COLO829 (cell line): ENCODE results near the gene GNG13.

Experiments
- DNase-seq: peaks from one replicate; pipeline ENCODE4 v3.0.0; 2012; ENCODE audit warnings: low spot score

The GNG13 gene

DNA sequence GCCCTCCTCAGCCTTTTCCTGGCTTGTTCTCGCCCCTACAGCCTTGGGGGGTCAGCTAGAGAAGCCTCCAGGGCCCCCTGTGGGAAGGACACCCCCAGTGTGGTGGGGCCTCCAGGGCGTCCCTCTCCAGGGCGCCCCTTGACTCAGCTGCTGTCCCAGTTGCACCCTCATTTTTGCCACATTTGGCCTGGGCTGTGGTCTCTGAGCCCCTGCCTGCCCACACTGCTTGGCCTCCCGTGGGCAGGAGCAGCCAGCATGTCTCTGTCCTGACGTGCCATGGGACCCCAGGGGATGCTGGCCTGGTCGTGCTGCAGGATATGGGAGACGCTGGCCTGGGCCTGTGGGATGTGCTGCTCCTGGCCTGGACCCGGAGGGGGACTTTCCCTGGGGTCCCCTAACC lies 7.1 kb downstream of the GNG13 start:
- no peak for DNase-seq

DNA sequence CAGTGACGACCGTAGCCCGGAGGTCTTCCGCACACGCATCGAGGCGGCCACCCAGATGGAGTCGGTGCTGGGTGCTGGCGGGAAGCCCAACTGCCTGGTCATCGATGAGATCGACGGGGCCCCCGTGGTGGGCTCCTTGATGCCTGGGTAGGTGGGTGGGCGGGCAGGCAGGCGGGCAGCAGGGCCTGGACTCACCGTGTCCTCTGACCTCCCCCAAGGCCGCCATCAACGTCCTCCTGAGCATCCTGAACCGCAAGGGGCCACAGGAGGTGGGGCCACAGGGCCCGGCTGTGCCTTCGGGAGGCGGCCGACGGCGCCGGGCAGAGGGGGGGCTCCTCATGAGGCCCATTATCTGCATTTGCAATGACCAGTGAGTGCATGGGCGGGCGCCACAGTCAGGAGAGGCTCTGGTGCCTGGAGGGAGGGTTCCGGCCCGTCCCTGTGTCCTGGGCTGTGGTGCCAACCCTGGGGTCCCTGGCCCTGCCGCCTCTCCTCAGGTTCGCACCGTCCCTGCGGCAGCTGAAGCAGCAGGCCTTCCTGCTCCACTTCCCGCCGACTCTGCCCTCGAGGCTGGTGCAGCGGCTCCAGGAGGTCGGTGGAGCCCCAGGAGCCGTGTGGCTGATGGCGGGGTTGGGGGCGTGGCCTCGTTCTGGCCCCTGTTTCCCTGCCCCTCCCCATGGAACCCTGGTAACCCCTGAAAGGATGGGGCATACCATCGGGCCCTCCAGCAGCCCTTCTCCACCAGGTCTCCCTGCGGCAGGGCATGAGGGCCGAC lies 8.1 kb downstream of the GNG13 start:
- DNase-seq, result no peak

DNA sequence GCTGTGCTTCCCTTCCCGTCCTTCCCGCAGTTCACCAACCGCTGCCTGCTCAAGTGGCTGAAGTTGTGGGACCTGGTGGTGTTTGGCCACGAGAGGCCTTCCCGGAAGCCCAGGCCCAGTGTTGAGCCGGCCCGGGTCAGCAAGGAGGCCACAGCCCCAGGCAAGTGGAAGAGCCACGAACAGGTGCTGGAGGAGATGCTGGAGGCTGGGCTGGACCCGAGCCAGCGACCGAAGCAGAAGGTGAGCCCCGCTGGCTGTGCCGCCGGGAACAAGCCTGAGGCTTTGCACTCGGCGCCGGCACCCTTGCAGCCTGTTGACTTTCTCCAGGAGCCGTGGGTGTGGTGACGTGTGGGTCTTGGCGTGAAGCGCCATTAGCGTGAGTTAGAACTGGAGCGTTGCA lies 9.4 kb downstream of the GNG13 start:
- no peak for DNase-seq

DNA sequence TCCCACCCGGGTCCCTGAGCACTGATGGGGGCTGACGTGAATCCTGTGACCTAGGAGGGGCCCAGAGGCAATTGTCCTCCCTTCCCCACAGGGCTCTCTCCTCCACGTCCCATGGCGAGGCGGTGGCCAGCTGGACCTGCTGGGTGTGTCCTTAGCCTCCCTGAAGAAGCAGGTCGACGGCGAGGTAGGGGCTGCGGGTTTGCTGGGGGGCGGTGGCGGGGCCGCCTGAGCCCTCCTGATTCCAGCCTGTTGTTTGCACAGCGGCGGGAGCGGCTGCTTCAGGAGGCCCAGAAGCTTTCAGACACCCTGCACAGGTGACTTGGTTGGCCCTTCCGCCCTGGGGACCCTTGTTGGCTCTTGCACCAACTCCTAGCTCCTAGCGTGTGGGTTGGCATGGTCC lies 10.4 kb downstream of the GNG13 start:
- DNase-seq, result no peak

DNA sequence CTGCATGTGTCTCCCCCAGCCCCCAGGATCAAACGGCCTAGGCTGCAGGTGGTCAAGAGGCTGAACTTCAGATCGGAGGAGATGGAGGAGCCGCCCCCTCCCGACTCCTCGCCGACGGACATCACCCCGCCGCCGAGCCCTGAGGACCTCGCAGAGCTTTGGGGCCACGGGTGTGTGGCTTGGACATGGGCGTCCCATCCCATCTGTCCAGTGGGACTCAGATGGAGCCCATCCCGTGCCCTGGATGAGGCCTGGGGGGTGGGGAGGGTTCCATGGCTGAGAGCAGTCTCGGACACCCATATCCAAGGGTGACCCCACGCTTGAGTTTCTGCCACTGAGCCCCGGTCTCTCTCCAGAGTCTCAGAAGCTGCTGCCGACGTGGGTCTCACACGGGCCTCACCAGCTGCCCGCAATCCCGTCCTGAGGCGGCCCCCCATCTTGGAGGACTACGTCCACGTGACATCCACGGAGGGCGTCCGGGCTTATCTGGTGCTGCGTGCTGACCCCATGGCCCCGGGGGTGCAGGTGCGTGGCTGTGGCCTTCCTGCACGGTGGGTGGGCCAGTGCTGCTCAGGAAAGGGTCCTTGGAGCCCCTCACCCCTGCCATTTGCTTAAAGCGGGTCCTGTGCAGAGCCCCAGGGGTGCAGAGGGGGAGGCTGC lies 11.2 kb downstream of the GNG13 start:
- DNase-seq, result no peak

DNA sequence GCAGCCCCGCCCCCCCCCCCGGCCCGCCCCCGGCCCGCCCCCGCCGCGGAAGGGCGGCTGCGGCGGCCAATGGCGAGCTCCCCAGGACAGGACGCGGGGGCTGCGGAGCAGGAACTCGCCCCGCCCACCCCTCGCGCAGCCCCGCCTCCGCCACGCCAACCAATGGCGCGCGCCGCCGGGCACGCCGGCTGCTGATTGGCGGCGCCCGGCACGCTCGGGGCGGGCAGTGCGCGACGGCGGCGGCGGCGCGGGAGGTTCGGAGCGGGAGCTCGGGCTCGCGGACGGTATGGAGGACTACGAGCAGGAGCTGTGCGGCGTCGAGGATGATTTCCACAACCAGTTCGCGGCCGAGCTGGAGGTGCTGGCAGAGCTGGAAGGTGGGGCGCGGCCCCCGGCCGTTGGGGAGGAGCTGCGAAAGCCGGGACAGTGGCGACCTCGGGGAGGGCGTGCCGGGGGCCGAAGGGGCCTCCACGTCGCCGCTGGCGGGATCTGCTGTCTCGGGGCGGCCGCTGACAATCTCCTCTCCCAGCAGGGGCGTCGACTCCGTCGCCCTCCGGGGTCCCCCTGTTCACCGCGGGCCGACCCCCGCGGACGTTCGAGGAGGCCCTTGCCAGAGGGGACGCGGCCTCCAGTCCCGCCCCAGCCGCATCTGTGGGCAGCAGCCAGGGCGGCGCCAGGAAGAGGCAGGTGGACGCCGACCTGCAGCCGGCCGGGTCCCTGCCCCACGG lies 12.0 kb downstream of the GNG13 start, which contains the start of gene CHTF18:
CHTF18 (plus strand) TSS at position 222 of the 728 bp plus-strand sequence; CDS start at position 287, 65 bp downstream.
- peak; percentile 95 for DNase-seq

DNA sequence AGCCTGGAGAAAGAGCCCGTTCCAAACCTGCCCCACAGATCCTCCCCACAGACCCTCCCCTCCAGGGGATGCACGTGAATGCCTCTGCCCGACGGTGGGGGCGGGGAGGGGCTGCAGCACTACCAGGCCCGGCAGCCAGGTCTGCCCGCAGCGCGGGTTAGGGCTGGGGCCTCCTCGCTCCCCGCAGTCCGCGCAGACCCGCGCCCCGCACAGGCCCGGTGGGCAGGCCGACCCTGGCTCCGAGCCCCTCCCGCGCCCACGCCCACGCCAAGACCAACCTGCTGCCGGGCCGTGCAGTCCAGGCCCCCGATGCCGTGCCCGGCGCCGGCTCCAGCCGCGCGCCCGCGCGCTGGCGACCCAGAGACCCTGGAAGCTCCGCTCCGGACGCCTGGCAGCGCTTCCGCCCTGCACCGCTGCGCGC lies 12.5 kb downstream of the GNG13 start, which contains the start of gene RPUSD1:
RPUSD1 (minus strand) TSS at position 404 of the 421 bp plus-strand sequence. CDS start 644 bp downstream, outside the sequence.
- no peak for DNase-seq

DNA sequence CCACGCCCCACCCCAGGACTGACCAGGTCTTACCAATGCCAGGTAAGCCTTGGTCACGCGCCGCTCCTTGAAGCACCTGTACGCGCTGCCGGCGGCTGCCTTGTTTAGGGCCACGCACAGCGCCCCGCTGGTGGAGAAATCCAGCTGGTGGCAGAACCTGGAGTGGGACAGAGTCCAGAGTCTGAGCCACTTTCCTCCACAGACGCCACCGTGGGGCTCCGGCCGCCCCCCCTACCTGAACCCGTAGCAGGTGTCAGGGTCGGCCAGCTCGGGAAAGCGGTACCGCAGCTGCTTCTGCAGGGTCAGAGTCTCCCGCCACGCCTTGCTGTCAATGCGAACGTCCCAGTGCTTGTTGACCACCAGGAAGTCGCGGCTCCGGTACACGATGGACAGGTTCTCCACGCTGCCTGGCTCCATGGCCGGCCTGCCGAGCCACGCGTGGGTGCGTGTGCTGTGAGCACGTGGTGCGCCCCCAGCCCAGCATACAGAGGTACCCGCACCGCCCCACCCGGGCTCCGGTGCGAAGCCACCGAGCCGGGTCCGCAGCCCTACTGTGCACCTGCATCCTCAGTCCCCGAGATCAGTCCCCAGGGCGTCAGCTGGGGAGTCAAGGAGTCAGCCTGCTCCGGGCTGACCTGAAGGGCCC lies 13.1 kb downstream of the GNG13 start:
- DNase-seq, result no peak

DNA sequence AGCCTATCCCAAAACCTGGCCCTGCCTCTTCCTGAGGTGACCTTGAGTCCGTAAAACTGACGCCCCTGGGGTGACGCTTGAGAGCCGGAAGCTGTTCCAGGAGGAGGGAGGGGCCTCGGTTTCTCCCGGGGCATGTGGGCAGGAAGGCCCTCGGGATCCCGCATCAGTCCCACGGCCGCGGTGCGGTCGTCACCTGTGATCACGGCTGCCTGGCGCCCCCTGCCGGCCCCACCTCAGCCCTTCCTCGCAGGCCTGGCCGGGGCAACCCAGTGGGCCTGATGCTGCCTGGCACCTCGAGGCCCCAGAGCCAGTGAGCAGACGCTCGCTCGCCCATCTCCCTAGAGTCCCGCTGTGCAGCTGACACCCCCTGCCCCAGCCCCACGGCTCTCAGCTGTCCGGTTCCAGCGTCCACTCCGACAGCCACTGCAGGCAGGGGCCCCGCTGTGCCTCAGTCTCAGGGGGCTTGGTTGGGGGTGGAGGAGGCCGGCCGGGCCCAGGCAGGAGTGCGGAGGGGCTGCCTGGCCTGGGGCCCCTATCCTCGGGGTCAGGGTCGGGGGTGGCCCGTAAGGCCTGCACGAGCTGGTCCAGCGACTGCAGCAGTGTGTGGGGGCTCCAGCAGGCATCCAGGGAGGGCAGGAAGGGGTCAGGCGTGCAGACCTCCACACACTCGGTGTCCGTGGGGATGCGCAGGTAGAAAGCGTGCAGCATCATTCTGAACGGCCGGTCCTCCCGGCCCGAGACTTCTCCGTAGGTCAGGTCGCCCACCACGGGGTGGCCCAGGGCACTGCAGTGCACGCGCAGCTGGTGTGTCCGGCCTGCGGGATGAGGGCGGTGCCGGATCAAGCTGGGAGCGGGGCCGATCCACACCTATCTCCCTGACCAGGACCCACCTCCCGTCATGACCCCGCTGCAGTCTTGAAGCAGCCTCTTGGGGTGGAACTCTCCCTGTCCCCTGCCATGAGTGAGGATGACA lies 14.7 kb downstream of the GNG13 start:
- peak; percentile 20 for DNase-seq

DNA sequence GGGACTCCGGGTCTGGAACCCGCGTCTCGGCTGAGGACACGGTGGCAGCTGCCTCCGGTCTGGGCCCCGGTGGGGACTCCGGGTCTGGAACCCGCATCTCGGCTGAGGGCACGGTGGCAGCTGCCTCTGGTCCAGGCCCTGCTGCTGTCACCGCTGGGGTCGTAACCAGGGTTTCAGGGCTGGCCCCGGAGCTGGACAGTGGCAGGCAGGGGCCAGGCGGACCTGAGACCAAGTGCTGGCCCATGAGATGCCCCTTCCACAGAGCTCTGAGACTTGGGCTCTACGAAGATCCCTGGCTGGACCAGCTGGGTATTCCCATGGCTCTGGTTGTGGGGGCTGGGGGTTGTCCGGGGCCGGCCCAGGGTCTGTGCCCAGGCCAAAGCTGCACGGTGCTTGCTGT lies 16.1 kb downstream of the GNG13 start:
- DNase-seq, result no peak

DNA sequence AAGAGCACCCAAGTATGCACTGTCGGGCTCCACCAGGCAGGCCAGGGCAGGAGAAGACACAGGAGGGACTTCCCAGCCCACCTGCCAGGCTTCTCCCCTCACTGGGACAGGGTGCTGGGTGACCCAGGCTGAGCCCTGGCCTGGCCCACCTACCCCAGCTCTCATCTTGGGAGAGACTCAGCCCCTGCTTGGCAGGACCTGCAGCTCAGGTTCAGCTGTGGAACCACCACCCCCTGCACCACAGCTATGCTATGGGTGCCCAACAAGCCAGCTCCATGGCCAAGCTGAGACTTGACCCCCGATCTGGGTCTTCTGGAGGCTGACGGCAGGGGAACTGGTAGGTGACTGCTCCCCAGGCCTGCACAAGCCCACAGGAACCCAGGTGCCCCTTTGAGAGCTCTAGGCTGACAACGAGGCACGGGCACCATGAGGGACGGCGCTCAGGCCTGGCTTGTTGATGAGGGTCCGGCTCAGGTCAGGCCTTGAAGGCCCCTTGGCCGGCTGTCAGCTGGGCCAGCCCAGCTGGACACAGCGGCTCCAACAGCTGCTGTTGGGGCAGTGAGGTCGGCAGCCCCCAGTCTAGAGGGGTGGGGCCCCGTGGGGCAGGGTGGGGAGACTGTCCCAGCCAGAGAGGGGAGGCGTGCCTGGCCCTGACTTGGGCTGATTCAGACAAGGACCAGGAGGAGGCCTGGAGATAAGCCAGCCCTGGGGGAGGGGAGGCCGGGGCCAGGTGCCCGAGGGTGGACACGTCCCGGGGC lies 17.0 kb downstream of the GNG13 start:
- no peak for DNase-seq

DNA sequence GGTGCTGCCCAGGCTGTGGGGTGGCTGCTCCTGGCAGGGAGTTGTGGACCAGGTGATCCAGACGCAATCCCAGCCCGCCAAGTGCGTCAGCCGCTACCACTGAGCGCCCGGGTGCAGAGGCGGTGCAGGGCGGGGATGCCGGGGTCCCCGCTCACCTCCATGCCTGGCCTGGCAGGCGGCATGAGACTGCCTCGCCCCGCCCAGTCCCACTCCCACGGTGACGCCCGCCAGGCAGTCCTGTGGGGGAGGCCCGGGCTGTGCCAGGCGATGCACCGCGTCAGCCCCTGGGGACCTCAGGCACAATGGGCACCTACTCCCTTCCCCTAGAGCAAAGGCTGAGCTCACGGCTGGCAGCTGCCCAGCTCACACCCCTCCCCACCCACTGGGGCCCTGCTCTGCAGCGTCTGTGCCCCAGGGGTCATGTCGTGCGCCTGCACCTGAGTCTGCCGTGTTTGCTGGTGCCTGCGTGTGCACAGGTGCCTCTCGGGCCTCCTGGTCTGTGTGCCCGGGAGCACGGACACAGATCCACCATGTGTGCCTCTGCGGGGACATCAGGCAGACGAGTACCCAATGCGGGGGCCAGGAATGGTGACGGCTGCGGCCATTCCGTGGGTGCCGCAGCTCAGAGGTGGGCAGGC lies 17.6 kb downstream of the GNG13 start:
- no peak for DNase-seq

DNA sequence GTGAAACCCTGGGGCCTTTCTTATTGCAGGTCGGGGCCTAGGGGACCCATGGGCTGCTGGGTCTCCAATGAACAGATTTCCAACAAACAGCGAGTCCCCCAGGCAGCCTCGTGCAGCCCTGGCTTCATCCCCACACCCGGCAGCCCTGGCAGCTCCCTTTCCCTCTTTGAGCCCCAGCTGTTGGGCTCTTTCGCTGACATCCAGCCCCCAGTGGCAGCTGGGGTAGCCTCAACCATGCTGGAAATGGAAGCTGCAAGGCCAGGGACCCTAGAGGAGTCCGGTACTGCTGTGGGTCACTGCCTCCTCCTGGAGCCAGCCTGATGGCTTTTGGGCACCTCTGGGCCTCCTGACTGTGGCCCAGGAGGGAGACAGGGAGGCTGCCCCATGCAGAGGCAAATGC lies 18.3 kb downstream of the GNG13 start:
- DNase-seq, result no peak

DNA sequence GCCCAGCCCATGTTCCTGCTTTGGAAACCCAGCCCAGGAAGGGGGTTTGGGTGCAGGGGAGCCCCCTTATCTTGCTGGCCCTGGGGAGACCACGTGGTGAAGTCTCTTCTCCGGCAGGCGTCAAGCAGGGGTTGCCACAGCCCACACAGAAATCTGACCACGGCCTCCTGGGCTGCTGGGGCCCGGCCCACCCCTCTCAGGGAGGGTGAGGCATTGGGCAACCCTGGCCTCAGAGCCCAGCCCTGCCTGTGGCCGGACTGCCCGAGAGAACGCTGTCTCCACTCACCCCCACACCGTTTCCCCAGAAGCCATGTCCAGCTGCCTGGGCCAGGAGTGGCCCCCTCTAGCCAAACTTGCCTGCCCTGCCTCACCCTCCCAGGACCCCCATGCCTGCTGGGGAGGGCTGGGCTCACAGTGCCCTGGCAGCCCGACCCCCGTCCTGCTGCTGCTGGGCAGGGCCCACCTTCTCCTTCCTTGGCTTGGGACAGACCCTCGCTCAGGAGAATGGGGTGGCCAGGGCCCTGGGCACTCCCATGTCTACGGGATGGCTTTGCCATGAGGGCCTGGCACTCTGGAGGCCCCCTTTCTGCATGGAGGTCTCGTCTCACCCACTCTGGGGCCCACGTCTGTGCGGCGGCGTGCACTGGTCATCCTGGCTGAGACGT lies 19.1 kb downstream of the GNG13 start:
- no peak for DNase-seq

DNA sequence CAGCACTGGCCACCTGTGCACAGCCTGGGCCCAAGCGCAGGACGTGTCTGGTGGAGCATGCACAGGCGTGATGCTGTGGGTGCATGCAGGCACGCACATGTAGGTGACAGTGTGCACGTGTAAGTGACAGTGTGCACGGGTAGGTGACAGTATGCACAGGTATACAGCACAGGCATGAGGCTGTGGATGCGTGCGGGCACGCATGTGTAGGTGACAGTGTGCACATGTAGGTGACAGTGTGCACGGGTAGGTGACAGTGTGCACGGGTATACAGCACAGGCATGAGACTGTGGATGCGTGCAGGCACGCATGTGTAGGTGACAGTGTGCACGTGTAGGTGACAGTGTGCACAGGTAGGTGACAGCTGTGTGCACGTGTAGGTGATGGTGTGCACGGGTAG lies 20.2 kb downstream of the GNG13 start:
- DNase-seq, result no peak

DNA sequence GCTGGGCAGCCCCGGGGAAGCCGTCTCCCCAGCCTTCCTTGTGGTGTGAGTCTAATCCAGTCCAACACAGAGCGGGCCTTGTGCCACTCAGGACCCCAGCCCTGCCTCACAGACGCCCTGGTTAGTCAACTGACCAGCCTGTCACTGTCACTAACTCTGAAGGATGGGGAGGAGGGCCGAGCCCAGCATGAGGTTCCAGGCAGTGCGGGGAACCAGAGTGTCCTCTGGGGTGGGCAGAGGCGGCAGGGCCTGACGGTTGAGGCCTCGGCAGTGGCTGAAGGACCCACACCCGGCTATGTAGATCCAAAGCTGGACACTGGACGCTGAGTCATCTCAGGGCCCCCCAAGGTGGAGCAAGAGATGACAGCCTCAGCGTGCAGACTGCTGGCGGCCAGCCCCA lies 21.0 kb downstream of the GNG13 start:
- no peak for DNase-seq

DNA sequence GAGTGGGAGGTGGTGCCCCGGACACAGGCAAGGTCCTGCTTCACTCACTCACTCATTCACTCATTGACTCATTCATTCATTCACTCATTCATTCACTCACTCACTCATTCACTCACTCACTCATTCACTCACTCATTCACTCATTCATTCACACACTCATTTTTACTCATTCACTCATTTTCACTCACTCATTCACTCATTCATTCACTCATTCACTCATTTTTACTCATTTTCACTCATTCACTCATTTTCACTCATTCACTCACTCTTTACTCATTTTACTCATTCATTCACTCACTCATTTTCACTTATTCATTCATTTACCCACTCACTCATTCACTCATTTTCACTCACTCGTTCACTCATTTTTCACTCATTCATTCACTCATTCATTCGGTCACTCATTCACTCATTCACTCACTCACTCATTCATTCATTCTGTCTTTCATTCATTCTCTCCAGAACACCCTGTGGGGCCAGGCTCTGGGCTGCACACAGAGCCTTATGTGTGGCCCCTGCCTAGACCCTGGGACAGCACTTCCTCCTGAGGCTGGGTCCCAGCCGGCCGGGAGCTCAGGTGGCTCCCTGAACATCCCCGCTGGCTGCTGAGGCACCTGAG lies 21.5 kb downstream of the GNG13 start:
- no peak for DNase-seq

DNA sequence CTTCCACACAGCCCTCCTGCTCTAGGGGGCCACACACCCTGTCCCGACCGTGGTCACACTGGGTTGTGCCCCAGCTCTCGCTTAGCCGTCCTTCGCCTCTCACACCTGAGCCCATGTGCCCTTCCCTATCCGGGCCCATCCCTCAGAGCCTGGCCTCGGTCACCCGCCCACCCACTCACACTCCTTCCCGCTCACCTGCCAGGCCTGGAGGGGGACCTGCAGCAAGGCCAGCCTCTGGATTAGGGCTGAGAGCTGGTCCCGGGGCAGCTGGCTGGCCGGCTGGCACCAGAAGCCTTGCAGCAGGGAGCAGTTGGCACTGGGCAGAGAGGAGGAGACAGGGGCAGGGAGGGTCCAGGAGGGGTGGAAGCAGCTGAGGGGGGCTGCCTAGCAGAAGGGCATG lies 22.1 kb downstream of the GNG13 start:
- no peak for DNase-seq

DNA sequence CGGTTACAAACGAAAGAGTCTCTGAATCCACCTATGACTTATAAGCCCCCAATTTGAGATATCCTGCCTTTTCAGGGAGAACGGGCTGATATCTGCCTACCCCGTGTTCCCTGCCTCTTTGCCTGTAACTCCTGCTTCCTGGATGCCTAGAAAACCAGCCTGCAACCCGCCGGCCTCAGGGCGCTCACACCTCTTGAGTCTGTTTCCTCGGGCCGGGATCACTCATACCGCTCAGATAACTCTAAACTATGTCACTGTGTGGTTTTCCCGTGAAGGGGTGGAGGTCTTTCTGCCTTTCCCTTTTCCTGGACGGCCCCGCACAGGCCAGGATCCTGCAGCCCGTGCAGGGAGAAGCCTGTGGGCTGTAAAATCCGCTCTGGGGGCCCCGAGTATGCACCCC lies 22.7 kb downstream of the GNG13 start:
- no peak for DNase-seq
